Stimulated activated CD4-positive, alpha-beta T cell treated with anti-CD3 and anti-CD28 coated beads, Interleukin-4, amount 100 ng/mL, for 1 hour (primary cell): ENCODE results near the gene BCAS3.
"Not testable (repeated sequence)": the region's sequence is repeated elsewhere in the genome, so short reads cannot be mapped to it uniquely, and the experiment has no call there.

Experiments
- DNase-seq: peaks from one replicate; pipeline ENCODE4 v3.0.0-alpha.2; 2020

Gene BCAS3

DNA sequence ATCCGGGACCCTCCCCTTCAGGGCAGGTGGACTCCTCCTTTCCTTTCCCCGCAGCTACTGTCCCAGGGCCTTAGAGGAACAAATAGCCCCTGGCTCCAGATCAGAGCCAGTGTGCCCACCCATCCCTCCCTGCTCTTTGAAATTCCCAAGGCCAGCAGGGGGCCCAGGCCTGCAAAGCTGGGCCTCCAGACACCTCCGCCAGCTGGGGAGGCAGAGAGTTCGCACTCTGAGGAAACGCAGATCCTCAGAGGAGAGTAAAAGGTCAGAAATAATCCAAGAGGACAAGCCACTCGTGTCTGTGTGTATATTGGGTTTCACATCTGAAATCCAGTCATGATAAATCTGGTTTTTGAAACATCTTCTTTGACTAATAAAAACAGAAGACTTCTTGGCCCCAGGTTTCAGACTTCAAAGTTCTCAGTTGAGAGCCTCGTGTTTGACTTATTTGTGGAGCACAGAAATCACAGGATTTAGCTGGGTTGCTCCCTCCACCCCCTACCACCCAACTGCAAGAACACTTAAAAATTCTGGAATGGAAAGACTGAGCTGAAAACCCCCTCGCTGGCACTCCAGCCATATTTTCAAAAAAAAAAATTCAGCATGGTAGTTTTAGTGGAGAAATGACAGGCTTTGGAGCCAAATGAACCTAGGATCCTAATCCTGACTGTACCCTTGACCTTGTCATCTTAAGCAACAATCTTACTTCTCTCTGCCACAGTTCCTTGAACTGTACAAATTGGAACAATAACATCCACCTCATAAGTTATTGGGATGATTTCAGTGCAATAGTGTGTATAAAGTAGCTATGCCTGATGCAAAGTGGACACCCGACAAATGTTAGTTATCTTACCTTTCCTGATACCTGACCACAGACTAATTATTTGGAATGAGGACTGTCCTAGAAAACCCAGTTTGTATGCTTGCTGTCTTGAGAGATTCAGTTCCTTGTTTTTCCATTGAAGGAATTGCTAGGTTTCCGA lies 677.5 kb downstream of the BCAS3 start:
- no peak for DNase-seq

DNA sequence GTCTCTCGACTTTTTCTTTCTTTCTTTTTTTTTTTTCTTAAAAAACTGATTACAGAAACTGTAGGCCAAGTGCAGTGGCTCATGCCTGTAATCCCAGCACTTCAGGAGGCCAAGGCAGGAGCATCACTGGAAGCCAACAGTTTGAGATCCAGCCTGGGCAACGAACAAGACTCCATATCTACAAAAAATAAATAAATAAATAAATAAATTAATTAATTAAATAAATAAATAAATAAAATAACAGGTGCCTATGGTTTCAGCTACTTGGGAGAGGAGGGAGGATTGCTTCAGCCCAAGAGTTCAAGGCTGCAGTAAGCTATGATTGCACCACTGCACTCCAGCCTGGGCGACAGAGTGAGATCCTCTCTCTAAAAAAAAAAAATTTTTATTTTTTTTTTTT lies 679.4 kb downstream of the BCAS3 start:
- not testable (repeated sequence) for DNase-seq

DNA sequence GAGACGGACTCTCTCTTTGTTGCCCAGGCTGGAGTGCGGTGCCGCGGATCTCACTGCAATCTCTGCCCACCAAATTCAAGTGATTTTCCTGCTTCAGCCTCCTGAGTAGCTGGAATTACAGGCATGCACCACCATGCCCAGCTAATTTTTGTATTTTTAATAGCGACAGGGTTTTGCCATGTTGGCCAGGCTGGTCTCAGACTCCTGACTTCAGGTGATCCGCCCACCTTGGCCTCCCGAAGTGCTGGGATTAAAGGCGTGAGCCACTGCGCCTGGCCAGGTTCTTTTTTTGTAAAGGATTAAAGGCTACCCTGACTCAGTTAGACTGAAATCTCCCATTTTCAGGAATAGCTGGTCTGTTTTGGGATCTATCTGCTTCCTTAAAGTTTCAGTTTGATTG lies 681.9 kb downstream of the BCAS3 start:
- not testable (repeated sequence) for DNase-seq

DNA sequence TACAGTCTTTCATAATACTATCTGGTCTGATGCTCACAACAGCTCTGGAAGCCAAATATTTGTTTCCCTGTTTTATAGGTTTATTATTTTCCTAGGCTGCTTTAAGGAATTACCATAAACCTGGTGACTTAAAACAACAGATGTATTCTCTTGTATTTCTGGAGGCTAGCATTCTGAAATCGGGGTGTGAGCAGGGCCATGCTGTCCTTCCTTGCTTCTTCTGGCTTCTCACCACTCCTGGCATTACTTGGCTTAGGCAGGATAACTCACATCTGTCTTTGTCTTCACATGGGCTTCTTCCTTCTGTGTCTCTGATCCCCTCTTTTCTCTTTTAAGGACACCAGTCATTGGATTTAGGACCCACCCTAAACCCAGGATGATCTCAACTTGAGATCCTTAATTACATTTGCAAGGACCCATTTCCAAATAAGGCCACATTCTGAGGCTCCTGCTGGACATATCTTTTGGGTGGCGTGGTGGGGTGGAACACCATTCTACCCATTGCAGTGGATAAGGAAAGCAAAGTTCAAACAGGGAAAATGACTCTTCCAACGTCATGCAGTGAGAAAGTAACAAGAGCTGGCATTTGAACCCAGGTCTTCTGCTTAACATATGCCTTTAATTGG lies 682.8 kb downstream of the BCAS3 start:
- DNase-seq: no peak

DNA sequence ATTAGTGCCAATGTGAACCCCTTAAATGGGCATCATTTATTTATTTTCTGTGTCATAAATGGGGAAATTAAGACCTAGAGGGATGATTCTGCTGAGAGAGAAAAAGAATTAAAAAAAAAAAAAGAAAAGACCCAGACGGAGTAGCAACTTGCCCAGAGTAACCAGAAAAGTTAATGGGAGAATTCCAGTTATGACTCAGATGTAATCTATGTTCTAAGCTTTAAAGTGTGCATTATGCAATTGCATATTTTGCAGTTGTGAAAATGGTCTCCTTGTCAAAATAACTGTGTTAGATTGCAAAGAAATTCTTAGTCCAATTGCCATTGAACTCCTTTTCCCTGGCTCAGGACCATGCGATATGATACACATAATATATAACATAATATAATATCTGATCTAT lies 683.4 kb downstream of the BCAS3 start:
- no peak for DNase-seq

DNA sequence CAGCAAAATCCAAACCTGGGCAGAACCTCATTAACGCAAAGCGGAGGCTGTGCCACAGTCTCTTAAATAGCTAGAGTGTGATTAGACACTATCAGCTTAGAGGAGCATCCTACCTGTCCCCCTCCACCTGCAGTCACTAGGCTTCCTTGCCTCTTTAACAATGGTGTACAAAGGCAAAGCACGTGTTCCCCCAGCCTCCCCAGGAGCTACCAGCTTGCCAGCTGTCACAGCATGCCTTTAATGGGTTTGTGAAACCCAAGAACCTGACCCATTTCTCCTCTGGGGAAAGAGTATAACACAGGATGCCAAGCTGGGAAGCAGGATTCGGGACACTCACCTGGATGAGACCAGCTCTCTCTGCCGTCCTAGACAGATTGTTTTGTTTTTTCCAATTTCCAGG lies 684.7 kb downstream of the BCAS3 start:
- DNase-seq: no peak

DNA sequence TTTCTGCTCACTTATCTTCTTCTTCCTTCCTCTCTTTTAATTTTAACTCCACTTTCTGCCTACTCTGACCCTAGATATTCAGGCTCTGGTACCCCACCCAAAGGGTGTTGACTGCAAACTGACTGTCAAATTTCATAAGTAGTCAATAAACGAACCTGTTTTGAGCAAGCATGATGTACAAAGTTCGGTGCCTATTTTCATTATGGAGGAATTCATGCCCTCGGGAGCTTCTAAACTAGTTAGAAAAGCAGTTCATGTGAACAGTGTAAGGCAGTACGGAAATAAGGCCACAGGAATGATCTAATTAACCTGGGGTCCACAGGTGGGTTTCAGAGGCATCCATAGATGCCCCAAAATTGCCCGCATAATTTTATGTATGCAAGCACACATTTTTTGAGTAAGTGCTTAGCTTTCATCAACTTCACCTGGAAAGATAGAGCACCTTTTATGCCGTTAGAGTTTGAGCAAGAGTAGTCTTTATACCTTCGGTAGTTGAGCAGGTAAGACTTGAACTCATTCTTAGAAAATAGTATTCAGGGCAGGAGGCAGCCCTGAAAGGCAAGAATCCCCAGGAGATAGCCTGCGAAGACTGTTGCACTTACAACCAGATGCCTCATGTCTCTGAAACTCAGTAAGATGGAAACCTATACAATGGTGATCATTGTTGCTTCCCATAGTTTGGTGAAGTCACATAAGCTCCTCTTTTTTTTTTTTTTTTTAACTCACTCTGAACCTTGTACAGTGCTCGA lies 685.4 kb downstream of the BCAS3 start:
- DNase-seq: no peak

DNA sequence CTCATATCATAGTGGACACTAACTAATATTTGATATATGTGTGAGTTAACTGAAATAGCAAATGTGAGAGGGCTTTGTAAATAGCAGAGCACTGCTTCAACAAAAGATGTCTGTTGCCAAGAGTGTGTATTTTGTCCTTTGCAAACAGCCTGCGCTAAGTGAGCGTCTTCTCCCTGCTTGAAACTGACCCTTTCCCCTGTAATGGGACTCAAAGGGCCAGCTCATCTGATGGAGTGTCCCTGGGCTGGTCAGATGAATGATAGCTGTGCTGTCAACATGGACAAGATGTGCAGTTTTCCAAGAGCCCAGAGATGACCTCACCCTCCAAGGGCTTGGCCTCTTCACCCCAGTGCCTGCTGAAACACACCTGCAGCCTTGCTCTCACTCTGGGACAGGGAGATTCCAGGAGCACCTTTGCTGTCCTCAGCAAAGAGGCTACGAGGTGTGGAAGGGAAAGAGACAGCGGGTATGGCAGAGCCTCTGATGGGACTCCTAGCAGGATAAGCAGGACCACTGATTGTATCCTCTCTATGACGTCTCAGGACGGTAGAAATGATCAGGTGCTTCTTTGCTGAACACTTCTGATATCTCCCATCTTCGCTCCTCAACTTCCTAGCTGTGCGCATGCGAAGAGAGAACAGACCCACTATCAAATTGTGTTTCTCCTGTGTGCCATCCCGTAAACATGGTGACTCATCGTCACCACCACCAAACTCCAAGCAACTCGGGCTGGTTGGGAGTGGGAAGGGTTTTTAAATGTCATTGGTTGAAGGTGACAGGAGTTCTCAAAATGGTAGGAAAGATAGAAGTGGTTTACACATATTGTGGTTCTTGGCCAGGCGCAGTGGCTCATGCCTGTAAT lies 686.2 kb downstream of the BCAS3 start:
- DNase-seq: no peak

DNA sequence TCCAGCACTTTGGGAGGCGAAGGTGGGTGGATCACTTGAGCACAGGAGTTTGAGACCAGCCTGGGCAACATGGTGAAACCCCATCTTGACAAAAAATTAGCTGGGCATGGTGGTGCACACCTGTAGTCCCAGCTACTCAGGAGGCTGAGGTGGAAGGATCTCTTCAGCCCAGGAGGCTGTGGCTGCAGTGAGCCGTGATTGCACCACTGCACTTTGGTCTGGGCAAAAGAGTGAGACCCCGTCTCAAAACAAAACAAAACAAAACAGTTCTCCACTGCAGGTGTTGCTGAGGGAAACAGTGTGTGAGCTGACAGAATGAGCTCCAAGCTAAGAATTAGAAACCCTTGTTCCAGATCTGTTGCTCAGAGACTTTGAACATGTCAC lies 686.8 kb downstream of the BCAS3 start:
- no peak for DNase-seq

DNA sequence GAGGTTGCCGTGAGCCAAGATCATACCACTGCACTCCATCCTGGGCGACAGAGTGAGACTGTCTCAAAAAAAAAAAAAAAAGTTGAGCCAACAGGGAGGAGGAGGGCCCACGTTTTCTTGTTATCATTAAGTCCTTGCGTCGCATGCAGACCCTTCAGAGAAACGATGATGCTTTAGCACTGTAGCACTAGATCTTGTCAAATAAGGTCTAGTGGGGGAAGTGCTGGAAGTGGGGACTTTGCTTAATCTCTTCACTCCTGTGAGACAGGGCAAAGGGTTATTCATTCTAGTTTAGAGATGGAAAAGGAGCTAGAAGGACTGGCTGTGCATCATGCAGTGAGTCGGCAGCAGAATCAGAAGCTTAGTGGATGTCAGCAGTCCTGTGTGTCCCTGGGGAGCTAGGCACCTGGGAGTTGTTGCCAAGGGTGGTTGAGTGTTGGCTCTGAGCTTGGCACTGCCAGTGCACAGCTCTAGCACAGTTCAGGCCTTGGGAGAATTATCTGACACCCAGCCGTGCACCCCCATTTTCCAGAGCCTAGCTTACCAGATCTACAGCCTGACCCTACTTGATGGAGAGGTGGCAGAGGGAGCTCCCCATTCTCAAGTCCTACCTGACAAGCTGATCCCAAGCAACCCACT lies 688.5 kb downstream of the BCAS3 start:
- DNase-seq: no peak

DNA sequence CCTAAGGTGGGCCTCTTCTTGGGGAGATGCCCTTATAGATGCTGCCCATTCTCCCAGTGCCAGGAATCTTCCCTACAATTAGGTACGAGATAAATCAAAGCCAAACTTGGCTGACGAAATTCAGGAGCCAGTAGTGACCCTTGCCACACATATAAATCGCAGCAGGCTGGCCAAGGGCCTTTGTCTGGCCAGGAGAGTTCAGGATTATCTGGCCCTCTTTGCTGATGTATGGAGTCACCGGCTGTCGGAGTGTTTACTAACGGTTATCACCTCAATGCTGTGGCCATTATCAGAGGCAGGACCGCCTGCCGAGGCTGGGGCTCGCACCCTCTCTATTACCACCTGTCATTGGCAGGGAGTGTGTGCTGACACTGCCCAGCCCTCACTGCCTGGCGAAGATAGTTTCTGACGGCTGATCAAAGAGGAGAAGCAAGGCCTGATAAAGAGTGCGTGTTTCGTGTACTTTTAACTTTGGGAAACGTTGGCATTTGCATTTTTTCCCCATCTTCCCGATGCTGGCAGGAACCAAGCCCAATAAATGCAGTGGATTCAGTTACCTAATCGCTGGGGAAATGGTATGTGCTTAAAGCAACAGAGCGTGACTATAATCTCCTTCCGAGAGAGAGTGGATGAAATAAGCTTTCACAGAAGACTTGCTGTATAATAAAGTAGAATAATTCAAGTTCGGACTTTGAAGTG lies 689.2 kb downstream of the BCAS3 start:
- no peak for DNase-seq

DNA sequence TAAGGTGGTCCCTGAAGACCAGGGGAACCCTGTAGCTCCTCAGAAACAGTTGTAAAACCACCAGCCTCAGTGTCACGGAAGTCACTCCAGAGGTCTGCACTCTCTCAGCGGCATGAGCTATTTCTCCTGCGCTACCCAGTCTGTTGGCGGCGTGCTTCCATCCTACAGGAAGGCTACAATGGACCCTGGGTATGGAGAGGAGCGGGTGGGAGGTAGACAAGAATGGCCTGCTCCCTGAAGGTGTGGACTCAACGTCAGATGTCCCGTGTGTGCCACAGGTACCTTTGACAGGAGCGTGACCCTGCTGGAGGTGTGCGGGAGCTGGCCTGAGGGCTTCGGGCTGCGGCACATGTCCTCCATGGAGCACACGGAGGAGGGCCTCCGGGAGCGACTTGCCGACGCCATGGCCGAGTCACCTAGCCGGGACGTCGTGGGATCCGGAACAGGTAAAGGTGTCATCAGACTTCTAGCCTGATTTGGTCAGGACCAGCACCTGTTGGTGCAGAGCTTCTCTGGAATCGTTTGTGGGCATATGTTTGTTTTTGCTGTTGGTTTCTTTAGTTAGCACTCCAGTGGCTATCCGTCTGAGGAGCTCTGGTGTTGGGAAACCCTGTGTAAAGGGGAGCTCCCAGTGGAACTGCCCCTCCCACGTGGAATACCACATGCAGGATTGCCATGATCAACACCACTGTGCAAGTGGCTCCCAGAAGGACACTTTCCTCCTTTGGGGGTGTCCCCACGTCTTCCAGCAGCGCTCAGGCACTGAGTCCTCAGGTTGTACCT lies 690.6 kb downstream of the BCAS3 start:
- no peak for DNase-seq

DNA sequence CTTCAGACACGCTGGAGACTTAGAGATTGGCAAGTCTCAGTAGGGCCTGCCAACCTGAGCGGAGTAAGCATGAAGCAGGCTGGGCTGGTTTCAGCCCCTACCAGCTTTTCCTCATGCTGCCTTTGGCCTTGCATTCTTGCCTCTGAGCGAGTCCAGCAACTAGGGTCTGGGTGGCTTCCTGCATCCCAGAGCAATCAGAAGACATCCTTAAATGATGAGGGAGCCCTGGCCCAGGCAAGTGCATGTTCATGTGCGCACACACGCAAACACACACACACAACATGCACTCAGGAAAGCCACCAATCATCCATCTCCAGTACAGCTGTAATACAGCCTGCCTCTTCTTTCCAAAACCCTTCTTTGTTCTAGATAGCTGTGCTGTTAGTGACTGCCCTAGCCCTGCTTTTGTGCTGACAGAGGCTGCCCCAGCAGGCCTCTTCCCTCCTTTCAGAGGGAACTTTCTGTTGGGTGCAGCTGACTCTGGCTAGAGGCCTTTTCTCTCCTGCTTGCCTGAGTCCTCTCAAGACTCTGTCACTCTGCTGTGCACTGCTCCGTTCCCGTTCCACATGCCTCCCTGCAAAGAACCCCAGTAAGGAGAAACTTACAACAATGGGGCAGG lies 691.3 kb downstream of the BCAS3 start:
- no peak for DNase-seq

DNA sequence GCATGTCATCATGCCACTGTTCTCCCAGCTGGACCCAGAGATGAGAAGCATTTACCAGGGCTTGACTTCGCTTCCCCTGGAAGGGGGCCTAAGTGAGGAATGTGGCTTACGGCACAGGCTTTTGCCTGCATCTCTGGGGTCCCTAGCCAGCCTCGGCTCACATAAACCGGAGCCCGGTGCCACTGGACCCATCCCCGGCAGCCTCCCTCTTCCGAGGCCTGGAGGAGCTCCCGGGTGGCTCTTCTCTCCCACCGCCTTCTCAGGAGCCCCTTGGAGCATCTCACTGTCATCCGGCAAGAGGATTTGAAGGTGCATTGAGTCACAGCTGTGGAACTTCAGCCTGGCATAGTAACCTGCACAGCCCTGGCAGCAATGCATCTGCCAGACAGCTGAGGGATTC lies 692.1 kb downstream of the BCAS3 start:
- no peak for DNase-seq

DNA sequence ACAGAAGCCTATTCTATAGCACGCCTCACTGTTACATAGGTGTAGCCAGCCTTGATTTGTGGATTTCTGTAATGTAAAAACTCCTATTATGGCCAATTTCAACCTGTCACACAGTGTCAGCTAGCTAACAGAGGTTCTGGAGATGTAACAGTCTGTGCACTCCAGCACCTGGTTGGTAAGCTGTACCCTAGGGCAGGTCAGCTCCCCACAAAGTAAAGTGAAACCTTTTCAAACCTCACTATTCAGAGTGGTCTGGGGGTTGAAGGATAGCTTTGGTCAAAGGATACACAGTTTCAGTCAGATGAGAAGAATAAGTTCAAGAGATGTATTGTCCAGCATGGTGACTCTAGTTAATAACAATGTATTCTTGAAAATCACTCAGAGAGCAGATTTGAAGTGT lies 693.5 kb downstream of the BCAS3 start:
- no peak for DNase-seq

DNA sequence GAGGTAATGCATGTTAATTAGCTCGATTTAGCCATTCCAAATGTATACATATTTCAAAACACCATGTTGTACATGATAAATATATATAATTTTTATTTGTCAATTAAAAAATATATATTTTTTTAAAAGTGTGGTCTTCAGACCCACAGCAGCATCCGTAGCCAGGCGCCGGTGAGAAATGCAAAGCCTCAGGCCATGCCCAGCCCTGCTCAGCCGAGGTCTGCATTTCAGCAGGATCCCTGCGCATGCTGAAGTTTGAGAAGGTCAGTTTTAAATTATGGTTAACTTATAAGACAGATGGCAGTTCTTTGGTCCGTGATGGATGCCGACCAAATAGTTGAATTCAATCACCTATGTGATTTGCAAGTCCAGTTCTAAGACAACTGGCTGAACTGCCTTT lies 694.0 kb downstream of the BCAS3 start:
- no peak for DNase-seq

DNA sequence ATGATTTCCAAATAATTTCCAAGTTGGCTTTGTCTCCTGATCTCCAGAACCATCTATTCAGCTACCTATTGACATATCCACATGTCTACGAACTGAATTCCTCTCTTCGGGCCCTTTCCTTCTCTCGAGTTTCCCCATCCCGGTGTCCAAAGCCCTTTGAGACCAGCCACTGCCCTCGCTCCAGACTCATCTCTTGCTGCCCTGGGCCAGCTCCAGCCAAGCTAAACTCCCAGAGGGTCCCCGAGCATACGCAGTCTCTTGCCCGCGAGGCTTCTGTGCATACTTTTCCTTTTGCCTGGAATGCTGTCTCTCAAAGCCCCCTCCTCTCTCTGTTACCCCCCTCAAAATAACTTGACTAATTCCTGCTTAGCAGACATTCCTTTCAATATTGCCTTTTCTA lies 694.8 kb downstream of the BCAS3 start:
- no peak for DNase-seq

DNA sequence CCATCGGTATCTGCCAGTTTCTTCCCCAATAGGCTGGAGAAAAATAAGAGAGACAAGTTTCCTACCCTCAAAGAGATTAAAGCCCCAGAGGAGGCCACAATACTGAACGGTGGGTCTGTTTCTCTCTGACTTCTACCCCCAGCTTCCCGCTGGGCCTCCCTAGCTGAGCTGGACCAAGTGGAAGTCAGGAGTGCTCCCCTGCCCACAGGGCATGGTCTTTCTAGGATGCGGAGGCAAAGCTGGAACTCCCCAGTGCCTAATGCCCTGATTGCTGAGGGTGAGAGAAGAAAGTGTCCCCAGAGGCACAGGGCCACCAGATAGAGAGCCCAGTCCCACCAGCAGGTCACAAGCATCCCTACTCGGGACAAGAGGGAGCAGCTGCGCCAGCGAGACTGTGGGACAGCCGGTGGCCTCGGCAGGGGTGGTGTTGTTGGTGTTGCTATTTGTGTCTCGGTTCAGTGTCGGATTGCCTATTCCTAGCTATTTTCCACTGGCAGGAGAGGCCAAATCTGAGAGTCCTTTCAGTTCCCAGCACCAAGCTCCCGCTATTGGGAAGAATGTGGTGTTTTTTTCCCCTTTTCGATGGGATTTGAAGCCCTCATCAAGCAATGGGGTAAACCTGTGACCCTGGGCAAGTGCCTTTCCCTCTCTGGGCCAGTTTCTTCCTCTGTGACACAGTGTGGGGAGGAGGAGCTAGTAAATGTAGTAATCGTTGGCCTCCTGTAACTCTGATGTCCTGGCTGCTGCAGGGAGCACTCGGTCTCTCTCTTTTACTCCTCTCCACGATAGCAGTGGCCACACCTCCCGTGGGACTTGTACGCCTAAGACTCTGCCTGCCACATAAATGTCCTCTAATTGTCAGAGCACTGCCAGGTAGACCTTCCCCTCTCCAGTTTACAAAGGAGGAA lies 699.5 kb downstream of the BCAS3 start:
- no peak for DNase-seq
